Fibroblast of pulmonary artery (primary cell): ENCODE measurements around the gene CCDC87.

Source experiments
- DNase-seq: peaks from one replicate; pipeline ENCODE4 v3.0.0-alpha.2; 2010; ENCODE audit warnings: low read depth
- H3K4me3 ChIP-seq: replicated peaks from 2 replicates; pipeline ENCODE4 v1.5.1; 2011; ENCODE audit warnings: low read depth, mild to moderate bottlenecking, control low read depth, low read length, moderate library complexity
- TF ChIP-seq, protein P1 (sequence below): IDR thresholded peaks from 2 replicates; pipeline ENCODE4 v1.5.1; 2011; ENCODE audit warnings: mild to moderate bottlenecking, control low read depth, low read length, inconsistent platforms; ENCODE audit errors: missing control alignments

The CCDC87 gene

DNA sequence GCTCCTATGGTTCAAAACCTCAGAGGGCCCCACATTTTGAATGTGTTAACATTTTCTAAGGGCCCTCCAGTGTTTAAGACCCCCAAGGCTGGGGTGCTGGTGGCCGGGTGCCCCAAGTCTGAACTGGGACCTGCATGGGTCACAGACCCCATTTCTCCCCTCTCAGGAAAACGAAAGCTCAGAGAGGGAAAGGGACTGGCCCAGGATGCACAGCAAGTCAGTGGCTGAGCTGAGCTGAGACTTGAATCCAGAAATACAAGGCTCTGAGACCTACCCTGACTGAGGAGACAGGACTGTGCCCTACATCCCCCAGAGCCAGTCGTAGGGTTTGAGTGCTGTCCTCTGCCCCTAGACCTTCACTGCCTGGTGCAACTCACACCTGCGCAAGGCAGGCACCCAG is 42.0 kb downstream of the CCDC87 start:
- TF ChIP-seq, protein P1, sequence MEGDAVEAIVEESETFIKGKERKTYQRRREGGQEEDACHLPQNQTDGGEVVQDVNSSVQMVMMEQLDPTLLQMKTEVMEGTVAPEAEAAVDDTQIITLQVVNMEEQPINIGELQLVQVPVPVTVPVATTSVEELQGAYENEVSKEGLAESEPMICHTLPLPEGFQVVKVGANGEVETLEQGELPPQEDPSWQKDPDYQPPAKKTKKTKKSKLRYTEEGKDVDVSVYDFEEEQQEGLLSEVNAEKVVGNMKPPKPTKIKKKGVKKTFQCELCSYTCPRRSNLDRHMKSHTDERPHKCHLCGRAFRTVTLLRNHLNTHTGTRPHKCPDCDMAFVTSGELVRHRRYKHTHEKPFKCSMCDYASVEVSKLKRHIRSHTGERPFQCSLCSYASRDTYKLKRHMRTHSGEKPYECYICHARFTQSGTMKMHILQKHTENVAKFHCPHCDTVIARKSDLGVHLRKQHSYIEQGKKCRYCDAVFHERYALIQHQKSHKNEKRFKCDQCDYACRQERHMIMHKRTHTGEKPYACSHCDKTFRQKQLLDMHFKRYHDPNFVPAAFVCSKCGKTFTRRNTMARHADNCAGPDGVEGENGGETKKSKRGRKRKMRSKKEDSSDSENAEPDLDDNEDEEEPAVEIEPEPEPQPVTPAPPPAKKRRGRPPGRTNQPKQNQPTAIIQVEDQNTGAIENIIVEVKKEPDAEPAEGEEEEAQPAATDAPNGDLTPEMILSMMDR, result no peak
- no peak overlapping the region for H3K4me3 ChIP-seq
- no peak for DNase-seq

DNA sequence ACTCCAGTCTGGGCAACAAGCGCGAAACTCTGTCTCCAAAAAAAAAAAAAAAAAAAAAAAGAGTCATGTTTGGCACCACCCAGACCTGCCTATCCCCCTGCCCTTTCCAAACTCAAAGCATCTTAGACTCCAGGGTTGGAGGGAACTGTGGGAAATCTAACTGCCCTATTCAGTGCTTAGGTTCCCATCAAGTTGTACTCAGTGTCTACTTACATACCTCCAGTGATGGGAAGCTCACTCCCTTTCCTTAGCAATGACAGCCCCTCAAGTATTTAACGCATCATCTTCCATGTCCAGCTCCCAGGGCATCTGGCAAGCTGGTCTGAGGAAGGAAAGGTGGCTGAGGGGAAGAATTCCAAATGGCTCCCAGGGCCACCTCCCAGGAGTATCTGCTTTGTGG is 43.2 kb downstream of the CCDC87 start:
- TF ChIP-seq, protein P1, result no peak
- no peak for DNase-seq
- no peak overlapping the region for H3K4me3 ChIP-seq

DNA sequence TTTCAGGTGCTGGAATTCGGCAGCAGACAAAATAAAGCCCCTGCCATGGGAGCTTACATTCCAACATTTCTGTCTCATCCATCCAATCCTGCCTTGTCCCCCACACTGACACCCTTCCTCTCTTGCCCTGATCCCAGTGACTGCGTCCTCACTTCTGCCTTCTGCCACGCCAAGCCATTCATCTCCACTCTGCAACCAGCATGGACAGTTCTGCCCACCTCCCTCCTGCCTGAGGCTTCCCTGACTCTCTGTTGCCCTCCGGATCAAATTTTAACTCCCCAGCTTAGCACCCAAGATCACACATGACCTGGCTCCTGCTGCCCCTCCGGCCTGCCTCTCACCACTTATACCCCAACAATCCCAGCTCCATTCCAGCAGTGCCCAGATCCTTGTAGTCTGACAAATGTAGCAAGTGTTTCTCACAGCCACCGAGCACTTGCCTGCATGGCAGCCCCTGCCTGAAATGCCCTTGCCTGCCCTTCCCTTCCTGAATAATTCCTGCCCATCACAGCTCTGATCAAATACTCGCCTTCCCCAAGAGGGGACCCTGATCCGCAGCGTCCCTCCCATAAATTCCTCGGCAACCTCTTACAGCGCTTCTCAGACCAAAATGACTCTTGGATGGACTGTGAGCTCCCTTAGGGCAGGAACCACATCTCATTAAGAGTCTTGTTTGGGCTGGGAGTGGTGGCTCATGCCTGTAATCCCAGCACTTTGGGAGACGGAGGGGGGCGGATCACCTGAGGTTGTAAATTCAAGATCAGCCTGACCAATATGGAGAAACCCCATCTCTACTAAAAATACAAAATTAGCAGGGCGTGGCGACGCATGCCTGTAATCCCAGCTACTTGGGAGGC is 43.9 kb downstream of the CCDC87 start:
- no peak for DNase-seq
- H3K4me3 ChIP-seq, result no peak overlapping the region
- TF ChIP-seq, protein P1, result no peak

DNA sequence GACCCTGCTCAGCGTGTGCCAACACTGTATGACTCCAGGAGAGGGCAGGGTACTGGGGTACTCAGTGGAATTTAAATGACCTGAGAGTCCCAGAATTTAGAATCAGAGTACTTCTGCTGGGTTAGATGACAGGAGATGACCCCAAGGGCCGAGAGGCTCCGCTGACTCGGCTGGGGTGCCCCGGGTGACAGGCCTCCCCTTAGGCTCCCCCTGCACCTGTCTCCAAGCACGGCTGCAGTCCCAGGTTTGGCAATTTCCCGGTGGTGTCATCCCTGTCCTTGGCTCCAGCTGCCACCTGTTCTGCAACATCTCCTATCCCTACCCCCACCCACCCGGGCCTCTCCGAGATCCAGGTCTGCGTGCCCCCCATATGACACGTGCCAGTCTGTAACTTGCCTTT is 44.8 kb downstream of the CCDC87 start:
- TF ChIP-seq, protein P1, result no peak
- H3K4me3 ChIP-seq, result no peak overlapping the region
- no peak for DNase-seq

DNA sequence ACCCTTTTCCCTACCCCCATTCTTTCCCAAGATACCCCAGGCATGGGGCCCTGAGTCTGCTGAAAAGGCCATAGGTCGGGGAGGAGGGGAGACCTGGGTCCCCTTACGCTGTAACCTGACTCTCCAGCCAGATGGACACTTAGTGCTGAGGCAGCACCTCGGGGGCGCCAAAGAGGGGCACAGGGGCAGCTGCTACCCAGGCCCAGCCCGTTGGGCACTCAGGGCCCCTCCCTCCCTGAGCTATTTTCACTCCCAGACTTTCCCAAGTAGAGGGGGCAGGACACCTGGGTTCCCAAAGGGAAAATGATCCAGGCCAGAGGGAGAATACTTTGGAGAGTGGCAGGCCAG is 45.2 kb downstream of the CCDC87 start:
- no peak for DNase-seq
- no peak overlapping the region for H3K4me3 ChIP-seq

DNA sequence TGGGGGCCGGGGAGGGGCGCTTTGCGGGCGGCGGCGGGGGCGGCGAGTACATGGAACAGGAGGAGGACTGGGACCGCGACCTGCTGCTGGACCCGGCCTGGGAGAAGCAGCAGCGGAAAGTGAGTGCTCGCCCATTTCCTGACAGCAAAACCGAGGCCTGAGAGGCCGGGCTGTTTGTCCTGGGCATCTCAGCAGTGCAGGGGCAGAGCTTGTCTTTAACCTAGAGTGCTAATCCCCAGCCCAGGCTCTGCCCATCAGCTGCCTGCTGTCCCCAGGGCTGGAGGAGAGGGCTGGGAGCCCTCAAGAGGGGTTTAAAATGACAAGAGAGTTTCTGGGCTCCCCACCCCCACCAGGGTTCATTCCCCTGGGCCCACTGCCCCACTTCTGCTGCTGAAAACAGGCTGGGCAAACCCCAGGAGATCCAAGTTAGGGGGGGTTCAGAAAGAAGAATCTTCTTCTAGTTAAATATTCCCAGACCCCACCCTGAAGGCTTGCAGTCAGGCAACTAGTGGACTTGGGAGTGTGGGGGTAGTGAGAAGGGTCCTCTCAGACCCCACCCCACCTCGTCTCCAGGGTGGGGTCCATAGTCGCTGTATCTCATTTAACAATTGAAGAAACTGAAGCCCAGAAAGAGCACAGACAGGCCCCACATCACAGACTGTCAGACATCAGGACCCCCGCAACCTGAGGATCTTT is 45.7 kb downstream of the CCDC87 start:
- H3K4me3 ChIP-seq, result no peak overlapping the region
- DNase-seq, result no peak
- TF ChIP-seq, protein P1, result no peak

More for the DNA sequence above, 45.2 kb downstream of the CCDC87 start:
- TF ChIP-seq, protein P1, result no peak
